Liver (tissue), 9 donors: ENCODE data around the gene MRPL19. TPM values are rescaled to one million over a fixed set of nuclear protein-coding genes. Genes with fewer than 3 reads are reported as not detected.

Experiments
- DNase-seq: peaks from one replicate; pipeline ENCODE4 v3.0.0-alpha.2; 2017; ENCODE audit warnings: low spot score
- H3K27ac ChIP-seq, 2 donors: one replicate each; pipeline ENCODE4 v1.7.0; 2013; ENCODE audit warnings: inconsistent platforms in 2 of 2, low read length in 2 of 2, control low read depth in 1 of 2, low read depth in 1 of 2, mild to moderate bottlenecking in 1 of 2
- H3K27me3 ChIP-seq, 4 donors: one replicate each; pipeline versions ENCODE4 v1.6.1 to v1.7.0; 2013; ENCODE audit warnings: low read length in 3 of 4, inconsistent platforms in 1 of 4, mild to moderate bottlenecking in 1 of 4, moderate library complexity in 1 of 4; ENCODE audit not compliant: control insufficient read depth in 4 of 4, insufficient read depth in 4 of 4
- H3K36me3 ChIP-seq, 4 donors: one replicate each; pipeline versions ENCODE4 v1.6.1 to v1.7.0; 2013; ENCODE audit warnings: low read length in 3 of 4, mild to moderate bottlenecking in 3 of 4, low read depth in 1 of 4, moderate library complexity in 1 of 4; ENCODE audit not compliant: control insufficient read depth in 4 of 4, insufficient read depth in 3 of 4
- H3K4me1 ChIP-seq, 4 donors: one replicate each; pipeline versions ENCODE4 v1.6.1 to v1.7.0; 2013; ENCODE audit warnings: low read length in 3 of 4, mild to moderate bottlenecking in 3 of 4, moderate library complexity in 1 of 4; ENCODE audit not compliant: control insufficient read depth in 4 of 4, insufficient read depth in 4 of 4
- H3K4me3 ChIP-seq, 3 donors: one replicate each; pipeline versions ENCODE4 v1.6.1 to v1.7.0; 2013; ENCODE audit warnings: low read length in 3 of 3, control low read depth in 1 of 3, low read depth in 1 of 3, mild to moderate bottlenecking in 1 of 3
- H3K9ac ChIP-seq, 2 donors: one replicate each; pipeline ENCODE4 v1.7.0; 2013; ENCODE audit warnings: low read length in 2 of 2, mild to moderate bottlenecking in 2 of 2, moderate library complexity in 2 of 2, control low read depth in 1 of 2, low read depth in 1 of 2
- H3K9me3 ChIP-seq, 4 donors: one replicate each; pipeline versions ENCODE4 v1.6.1 to v1.7.0; 2013; ENCODE audit warnings: low read length in 3 of 4; ENCODE audit not compliant: control insufficient read depth in 4 of 4
- EGR1 ChIP-seq, 2 donors: IDR thresholded peaks; 2 replicates each; pipeline ENCODE4 v1.6.1; 2016 to 2018; ENCODE audit warnings: antibody characterized with exemption in 2 of 2, low read depth in 2 of 2
- GABPA ChIP-seq, 2 donors: IDR thresholded peaks in 1 of 2; conservative IDR thresholded peaks in 1 of 2; 2 replicates each; pipeline ENCODE4 v1.6.1; 2016; ENCODE audit warnings: antibody characterized with exemption in 2 of 2, mild to moderate bottlenecking in 1 of 2, moderate library complexity in 1 of 2
- HNF4A ChIP-seq, 2 donors: conservative IDR thresholded peaks; 2 replicates each; pipeline ENCODE4 v1.6.1; 2016; ENCODE audit warnings: antibody characterized with exemption in 2 of 2, mild to moderate bottlenecking in 2 of 2
- NR2F2 ChIP-seq: IDR thresholded peaks from 2 replicates; pipeline ENCODE4 v1.6.1; 2016; ENCODE audit warnings: antibody characterized with exemption
- RXRA ChIP-seq, 2 donors: IDR thresholded peaks; 2 replicates each; pipeline ENCODE4 v1.6.1; 2017 to 2018; ENCODE audit warnings: antibody characterized with exemption in 2 of 2, mild to moderate bottlenecking in 1 of 2
- SP1 ChIP-seq: IDR thresholded peaks from 2 replicates; pipeline ENCODE4 v1.6.1; 2018; ENCODE audit warnings: antibody characterized with exemption, mild to moderate bottlenecking
- TAF1 ChIP-seq: conservative IDR thresholded peaks from 2 replicates; pipeline ENCODE4 v1.6.1; 2016; ENCODE audit warnings: antibody characterized with exemption, mild to moderate bottlenecking
- YY1 ChIP-seq: IDR thresholded peaks from 2 replicates; pipeline ENCODE4 v1.6.1; 2016; ENCODE audit warnings: antibody characterized with exemption, mild to moderate bottlenecking
- WGBS: extraction: QIAGEN DNeasy Blood & Tissue Kit; methylation state at CpG from one replicate; pipeline ENCODE4 v1.1.7; 2013; 5-methylcytosine and 5-hydroxymethylcytosine counted together
- polyA plus RNA-seq, 2 donors: library from polyadenylated mRNA; stranded (reverse) in 1 of 2; unstranded in 1 of 2; fragments of 200-250 nt in 1 of 2; fragments of >200 nt in 1 of 2; fragmentation: Nextera tagmentation in 1 of 2; extraction: Ambion mirVana in 1 of 2; gene quantifications; one replicate each; pipeline versions ENCODE4 v1.2.1 to v1.2.3, GENCODE V29; 2013 to 2015
- total RNA-seq, 2 donors: library from RNA; depleted of rRNA; stranded (reverse); fragments of >200 nt; gene quantifications; one replicate each; pipeline ENCODE4 v1.2.3, GENCODE V29; 2014
- TF ChIP-seq, protein P1 (sequence below): IDR thresholded peaks from 2 replicates; pipeline ENCODE4 v1.6.1; 2016; ENCODE audit warnings: antibody characterized with exemption
- TF ChIP-seq, protein P2 (sequence below): IDR thresholded peaks from 2 replicates; pipeline ENCODE4 v1.6.1; 2016; ENCODE audit warnings: antibody characterized with exemption
- TF ChIP-seq, protein P3 (sequence below): IDR thresholded peaks from 2 replicates; pipeline ENCODE4 v1.6.1; 2016; ENCODE audit warnings: antibody characterized with exemption
- TF ChIP-seq, protein P4 (sequence below): IDR thresholded peaks from 2 replicates; pipeline ENCODE4 v1.6.1; 2016; ENCODE audit warnings: antibody characterized with exemption, mild to moderate bottlenecking
- donor health status: healthy.
- donor health status: healthy.
- donor health status: healthy.
- donor health status: healthy.
- donor health status: healthy.

Gene MRPL19
- total and polyA plus RNA-seq, 4 donors, result 34.8 to 58.5 (median 42.6) TPM

DNA sequence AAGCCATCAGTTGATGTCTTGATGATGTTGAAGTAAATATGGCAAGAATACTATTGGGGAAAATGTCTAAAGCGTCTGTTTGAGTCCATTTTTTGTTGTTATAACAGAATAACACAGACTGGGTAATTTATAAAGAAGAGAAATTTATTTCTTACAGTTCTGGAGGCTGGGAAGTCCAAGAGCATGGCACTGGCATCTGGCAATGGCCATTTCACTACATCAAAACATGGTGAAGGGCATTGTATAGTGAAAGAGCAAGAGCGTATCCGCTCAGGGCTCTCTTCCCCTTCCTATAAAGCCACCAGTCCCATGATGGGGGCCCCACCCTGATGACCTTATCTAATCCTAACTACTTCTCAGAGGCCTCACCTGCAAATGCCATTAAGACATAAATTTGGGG lies 29.6 kb upstream of the MRPL19 start:
- Histone ChIP-seq H3K9ac (no peak overlapping the region), H3K27ac (no peak overlapping the region), H3K36me3 (no peaks in the 10 kb centered on the region), H3K27me3 (no peaks in the 10 kb centered on the region), H3K4me1 (peaks cover 0 to 7% (median 1%) of the 10 kb centered on the region in 4 donors), H3K4me3 (no peak overlapping the region), H3K9me3 (no peaks in the 10 kb centered on the region)
- TF ChIP-seq NR2F2 (no peak), TAF1 (no peak), YY1 (no peak), SP1 (no peak), HNF4A (conservative IDR thresholded peaks at IDR 0.05) (no peak)
- TF ChIP-seq, protein P1, sequence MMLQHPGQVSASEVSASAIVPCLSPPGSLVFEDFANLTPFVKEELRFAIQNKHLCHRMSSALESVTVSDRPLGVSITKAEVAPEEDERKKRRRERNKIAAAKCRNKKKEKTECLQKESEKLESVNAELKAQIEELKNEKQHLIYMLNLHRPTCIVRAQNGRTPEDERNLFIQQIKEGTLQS, result no peak
- DNase-seq, result no peak
- WGBS, result 95% methylated on average over 3 of the region's 3 CpGs

DNA sequence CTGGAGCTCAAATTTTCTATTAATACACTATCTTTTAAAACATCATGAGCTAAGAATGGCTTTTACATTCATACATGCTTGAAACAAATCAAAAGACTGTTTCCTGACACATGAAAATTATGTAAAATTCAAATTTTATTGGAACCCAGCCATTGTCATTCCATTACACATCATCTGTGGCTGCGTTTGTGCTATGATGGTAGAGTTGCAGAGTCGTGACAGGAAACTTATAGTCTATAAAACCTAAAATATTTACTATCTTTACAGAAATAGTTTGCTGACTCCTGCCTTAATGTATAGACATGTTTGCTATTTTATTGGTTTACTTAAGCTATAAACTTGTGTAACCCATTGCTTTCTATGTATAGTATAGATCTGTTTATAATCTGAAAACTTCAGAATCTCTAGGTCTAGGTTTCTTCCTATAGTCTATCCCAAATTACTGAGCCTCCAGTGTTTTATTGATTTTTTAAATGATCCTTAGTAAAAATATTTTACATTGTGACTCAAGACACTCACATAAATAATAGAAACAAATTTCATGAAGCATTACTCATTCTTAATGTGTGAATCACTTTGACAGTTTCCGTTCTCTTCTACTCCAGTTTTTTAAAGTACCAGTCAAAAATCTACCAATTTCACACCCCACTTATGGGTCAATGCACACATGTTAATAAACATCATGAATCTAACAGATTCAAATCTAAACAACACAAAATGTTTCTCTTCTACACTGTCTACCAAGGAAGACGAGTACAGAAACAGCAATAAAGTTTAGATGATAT lies 26.4 kb upstream of the MRPL19 start:
- Histone ChIP-seq H3K27ac (no peak overlapping the region), H3K27me3 (no peaks in the 10 kb centered on the region), H3K9ac (no peak overlapping the region), H3K36me3 (no peaks in the 10 kb centered on the region), H3K4me1 (no peaks in the 10 kb centered on the region), H3K4me3 (no peak overlapping the region), H3K9me3 (no peaks in the 10 kb centered on the region)
- no peak for DNase-seq
- 89% methylated on average over 4 of the region's 4 CpGs for WGBS
- no peak for TF ChIP-seq EGR1 (IDR thresholded peaks at IDR 0.05; ENCODE audit: low read depth in 2 of 2)
- TF ChIP-seq GABPA (IDR thresholded peaks at IDR 0.05 in 1 of 2, conservative IDR thresholded peaks at IDR 0.05 in 1 of 2), result no peak
- no peak for TF ChIP-seq RXRA (IDR thresholded peaks at IDR 0.05)
- TF ChIP-seq, protein P2, sequence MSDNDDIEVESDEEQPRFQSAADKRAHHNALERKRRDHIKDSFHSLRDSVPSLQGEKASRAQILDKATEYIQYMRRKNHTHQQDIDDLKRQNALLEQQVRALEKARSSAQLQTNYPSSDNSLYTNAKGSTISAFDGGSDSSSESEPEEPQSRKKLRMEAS, result no peak
- TF ChIP-seq, protein P3, sequence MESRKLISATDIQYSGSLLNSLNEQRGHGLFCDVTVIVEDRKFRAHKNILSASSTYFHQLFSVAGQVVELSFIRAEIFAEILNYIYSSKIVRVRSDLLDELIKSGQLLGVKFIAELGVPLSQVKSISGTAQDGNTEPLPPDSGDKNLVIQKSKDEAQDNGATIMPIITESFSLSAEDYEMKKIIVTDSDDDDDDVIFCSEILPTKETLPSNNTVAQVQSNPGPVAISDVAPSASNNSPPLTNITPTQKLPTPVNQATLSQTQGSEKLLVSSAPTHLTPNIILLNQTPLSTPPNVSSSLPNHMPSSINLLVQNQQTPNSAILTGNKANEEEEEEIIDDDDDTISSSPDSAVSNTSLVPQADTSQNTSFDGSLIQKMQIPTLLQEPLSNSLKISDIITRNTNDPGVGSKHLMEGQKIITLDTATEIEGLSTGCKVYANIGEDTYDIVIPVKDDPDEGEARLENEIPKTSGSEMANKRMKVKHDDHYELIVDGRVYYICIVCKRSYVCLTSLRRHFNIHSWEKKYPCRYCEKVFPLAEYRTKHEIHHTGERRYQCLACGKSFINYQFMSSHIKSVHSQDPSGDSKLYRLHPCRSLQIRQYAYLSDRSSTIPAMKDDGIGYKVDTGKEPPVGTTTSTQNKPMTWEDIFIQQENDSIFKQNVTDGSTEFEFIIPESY, result no peak
- no peak for TF ChIP-seq NR2F2
- no peak for TF ChIP-seq YY1
- TF ChIP-seq TAF1, result no peak
- TF ChIP-seq, protein P4, sequence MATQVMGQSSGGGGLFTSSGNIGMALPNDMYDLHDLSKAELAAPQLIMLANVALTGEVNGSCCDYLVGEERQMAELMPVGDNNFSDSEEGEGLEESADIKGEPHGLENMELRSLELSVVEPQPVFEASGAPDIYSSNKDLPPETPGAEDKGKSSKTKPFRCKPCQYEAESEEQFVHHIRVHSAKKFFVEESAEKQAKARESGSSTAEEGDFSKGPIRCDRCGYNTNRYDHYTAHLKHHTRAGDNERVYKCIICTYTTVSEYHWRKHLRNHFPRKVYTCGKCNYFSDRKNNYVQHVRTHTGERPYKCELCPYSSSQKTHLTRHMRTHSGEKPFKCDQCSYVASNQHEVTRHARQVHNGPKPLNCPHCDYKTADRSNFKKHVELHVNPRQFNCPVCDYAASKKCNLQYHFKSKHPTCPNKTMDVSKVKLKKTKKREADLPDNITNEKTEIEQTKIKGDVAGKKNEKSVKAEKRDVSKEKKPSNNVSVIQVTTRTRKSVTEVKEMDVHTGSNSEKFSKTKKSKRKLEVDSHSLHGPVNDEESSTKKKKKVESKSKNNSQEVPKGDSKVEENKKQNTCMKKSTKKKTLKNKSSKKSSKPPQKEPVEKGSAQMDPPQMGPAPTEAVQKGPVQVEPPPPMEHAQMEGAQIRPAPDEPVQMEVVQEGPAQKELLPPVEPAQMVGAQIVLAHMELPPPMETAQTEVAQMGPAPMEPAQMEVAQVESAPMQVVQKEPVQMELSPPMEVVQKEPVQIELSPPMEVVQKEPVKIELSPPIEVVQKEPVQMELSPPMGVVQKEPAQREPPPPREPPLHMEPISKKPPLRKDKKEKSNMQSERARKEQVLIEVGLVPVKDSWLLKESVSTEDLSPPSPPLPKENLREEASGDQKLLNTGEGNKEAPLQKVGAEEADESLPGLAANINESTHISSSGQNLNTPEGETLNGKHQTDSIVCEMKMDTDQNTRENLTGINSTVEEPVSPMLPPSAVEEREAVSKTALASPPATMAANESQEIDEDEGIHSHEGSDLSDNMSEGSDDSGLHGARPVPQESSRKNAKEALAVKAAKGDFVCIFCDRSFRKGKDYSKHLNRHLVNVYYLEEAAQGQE, result no peak
